Measurements from ENCODE around the gene DYNC2LI1. TPM values are rescaled to one million over a fixed set of nuclear protein-coding genes. Genes with fewer than 3 reads are reported as not detected.

Gene DYNC2LI1
- total RNA-seq, 1 donor from 2014 or later, result 10.7 TPM

DNA sequence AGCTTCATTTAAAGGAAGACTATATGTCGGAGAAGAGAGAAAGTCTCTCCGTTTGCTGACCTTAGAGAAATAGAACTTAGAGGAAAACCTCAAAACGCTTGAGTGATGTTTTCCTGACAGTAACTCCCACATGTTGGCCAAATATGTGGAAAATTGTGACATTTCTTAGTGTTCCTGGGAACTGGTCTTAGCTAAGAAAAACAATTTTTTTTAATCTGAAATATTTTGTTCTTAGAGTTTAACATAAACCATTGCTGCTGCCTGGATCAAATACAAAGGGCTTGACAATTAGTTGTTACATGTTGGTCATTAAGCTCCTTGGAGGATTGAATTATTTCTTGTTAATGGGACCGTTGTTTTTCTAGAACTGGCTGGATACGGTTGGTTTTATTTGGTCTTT lies 16.3 kb downstream of the DYNC2LI1 start:
- no peak overlapping the region for H3K4me3 Mint-ChIP-seq (ENCODE audit: unreplicated experiment)
- H3K27ac Mint-ChIP-seq (ENCODE audit: unreplicated experiment), result no peak overlapping the region
- DNase-seq (ENCODE audit: low spot score), result no peak
- TF ChIP-seq CTCF (IDR thresholded peaks at IDR 0.05; ENCODE audit: unreplicated experiment), result no peak
- H3K27me3 Mint-ChIP-seq (ENCODE audit: unreplicated experiment), result no peaks in the 10 kb centered on the region
- H3K9me3 Mint-ChIP-seq (ENCODE audit: unreplicated experiment), result no peaks in the 10 kb centered on the region
- H3K4me1 Mint-ChIP-seq (ENCODE audit: unreplicated experiment), result no peaks in the 10 kb centered on the region
- no peaks in the 10 kb centered on the region for H3K36me3 Mint-ChIP-seq (ENCODE audit: low read depth, unreplicated experiment)

DNA sequence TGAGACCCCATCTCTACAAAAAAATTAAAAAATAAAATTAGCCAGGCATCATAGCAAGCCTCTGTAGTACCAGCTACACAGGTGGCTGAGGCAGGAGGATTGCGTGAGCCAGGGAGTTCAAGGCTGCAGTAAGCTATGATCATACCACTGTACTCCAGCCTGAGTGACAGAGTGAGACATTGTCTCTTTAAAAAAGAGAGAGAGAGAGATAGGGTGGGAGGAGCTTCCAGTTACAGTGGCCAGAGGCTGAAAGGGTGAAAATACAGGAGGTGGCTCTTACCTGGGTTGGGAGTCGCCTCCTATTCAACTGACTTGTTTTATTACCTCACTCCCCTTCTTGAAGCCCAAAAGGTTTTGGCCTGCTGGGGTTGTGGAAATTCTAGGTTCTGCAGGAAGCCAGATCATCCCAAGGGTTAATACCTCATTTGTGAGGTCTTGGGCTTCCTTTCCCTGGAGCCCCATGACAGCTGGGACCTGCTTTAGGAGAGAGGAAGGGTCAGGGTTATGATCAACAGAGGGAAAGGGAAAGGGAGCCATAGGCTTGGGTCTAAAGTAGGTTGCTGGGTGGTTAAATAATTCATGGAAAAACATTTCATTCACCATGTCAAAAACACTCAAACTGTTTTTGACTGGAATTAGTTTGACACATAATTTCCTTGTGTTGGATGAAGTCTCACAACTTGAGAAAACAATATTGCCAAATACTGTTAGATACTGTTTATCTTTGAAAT lies 17.4 kb downstream of the DYNC2LI1 start:
- no peak overlapping the region for H3K27ac Mint-ChIP-seq (ENCODE audit: unreplicated experiment)
- H3K27me3 Mint-ChIP-seq (ENCODE audit: unreplicated experiment), result no peaks in the 10 kb centered on the region
- H3K9me3 Mint-ChIP-seq (ENCODE audit: unreplicated experiment), result no peaks in the 10 kb centered on the region
- no peaks in the 10 kb centered on the region for H3K36me3 Mint-ChIP-seq (ENCODE audit: low read depth, unreplicated experiment)
- no peak for TF ChIP-seq CTCF (IDR thresholded peaks at IDR 0.05; ENCODE audit: unreplicated experiment)
- no peak overlapping the region for H3K4me3 Mint-ChIP-seq (ENCODE audit: unreplicated experiment)
- H3K4me1 Mint-ChIP-seq (ENCODE audit: unreplicated experiment), result no peaks in the 10 kb centered on the region
- DNase-seq (ENCODE audit: low spot score), result no peak

DNA sequence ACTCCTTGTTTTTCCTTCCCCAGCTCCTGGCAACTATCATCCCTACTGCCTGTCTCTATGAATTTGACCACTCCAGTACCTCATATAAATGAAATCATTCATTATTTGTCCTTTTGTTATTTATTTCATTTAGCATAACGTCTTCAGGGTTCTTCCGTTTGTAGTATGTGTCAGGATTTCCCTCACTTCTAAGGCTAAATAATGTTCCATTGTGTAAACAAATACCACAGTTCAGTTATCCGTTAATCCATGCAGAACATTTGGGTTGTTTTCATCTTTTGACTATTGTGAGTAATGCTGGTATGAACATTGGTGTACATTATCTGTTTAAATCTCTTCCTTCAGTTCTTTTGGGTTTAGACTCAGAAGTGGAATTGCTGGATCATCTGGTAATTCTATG lies 18.8 kb downstream of the DYNC2LI1 start:
- no peak for TF ChIP-seq CTCF (IDR thresholded peaks at IDR 0.05; ENCODE audit: unreplicated experiment)
- no peak overlapping the region for H3K27ac Mint-ChIP-seq (ENCODE audit: unreplicated experiment)
- no peak overlapping the region for H3K4me3 Mint-ChIP-seq (ENCODE audit: unreplicated experiment)
- no peaks in the 10 kb centered on the region for H3K4me1 Mint-ChIP-seq (ENCODE audit: unreplicated experiment)
- DNase-seq (ENCODE audit: low spot score), result no peak
- no peaks in the 10 kb centered on the region for H3K36me3 Mint-ChIP-seq (ENCODE audit: low read depth, unreplicated experiment)
- no peaks in the 10 kb centered on the region for H3K9me3 Mint-ChIP-seq (ENCODE audit: unreplicated experiment)
- H3K27me3 Mint-ChIP-seq (ENCODE audit: unreplicated experiment), result no peaks in the 10 kb centered on the region

- no peaks in the 10 kb centered on the region for H3K27me3 Mint-ChIP-seq (ENCODE audit: unreplicated experiment)
- no peak for TF ChIP-seq CTCF (IDR thresholded peaks at IDR 0.05; ENCODE audit: unreplicated experiment)
- no peak for DNase-seq (ENCODE audit: low spot score)
- no peaks in the 10 kb centered on the region for H3K9me3 Mint-ChIP-seq (ENCODE audit: unreplicated experiment)
- H3K27ac Mint-ChIP-seq (ENCODE audit: unreplicated experiment), result no peak overlapping the region
- no peaks in the 10 kb centered on the region for H3K36me3 Mint-ChIP-seq (ENCODE audit: low read depth, unreplicated experiment)
- no peaks in the 10 kb centered on the region for H3K4me1 Mint-ChIP-seq (ENCODE audit: unreplicated experiment)
- H3K4me3 Mint-ChIP-seq (ENCODE audit: unreplicated experiment), result no peak overlapping the region
Observed at GRCh38 chr2:43794956-43795355, 21.1 kb downstream of the DYNC2LI1 start.

DNA sequence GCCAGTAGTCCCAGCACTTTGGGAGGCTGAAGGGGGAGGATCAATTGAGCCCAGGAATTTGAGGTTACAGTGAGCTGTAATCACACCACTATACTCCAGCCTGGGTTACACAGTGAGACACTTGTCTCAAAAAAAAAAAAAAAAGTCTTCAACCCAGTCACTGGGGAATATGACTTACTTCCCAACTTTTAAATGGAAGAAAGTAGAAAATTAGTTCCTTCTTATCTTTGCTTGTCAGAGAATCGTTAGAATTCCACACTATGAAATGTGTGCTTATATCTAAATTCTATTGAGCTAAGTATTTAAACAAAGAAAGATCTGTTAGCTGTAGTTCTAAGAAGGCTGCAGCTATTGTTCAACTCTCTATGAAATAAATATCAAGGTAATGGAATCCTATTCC lies 22.4 kb downstream of the DYNC2LI1 start:
- DNase-seq (ENCODE audit: low spot score), result no peak
- H3K4me1 Mint-ChIP-seq (ENCODE audit: unreplicated experiment), result no peaks in the 10 kb centered on the region
- TF ChIP-seq CTCF (IDR thresholded peaks at IDR 0.05; ENCODE audit: unreplicated experiment), result no peak
- H3K27me3 Mint-ChIP-seq (ENCODE audit: unreplicated experiment), result no peaks in the 10 kb centered on the region
- H3K36me3 Mint-ChIP-seq (ENCODE audit: low read depth, unreplicated experiment), result no peaks in the 10 kb centered on the region
- H3K9me3 Mint-ChIP-seq (ENCODE audit: unreplicated experiment), result no peaks in the 10 kb centered on the region
- no peak overlapping the region for H3K4me3 Mint-ChIP-seq (ENCODE audit: unreplicated experiment)
- no peak overlapping the region for H3K27ac Mint-ChIP-seq (ENCODE audit: unreplicated experiment)

Data from endothelial cell (in vitro differentiated cells).